Stimulated activated CD8-positive, alpha-beta memory T cell treated with anti-CD3 and anti-CD28 coated beads, Interleukin-7, amount 100 ng/mL, for 24 hours (primary cell): ENCODE results near the gene IL6R.

Experiments used
- DNase-seq: peaks from one replicate; pipeline ENCODE4 v3.0.0-alpha.2; 2020; ENCODE audit warnings: low read depth

Gene IL6R

GRCh38 chr1:154517661-154518060, 112.5 kb downstream of the IL6R start:
- no peak for DNase-seq
